ENCODE data around the gene RTN1. TPM values are rescaled to one million over a fixed set of nuclear protein-coding genes. Genes with fewer than 3 reads are reported as not detected.

RTN1 gene
- total and polyA plus RNA-seq, 2 of the 8 experiments (the other 6 are each of a cell fraction or from before 2014, with no cell fraction given), result 2.8 to 4.9 TPM

GRCh38 chr14:59912443-59912842, 41.9 kb upstream of the RTN1 start:
- Histone ChIP-seq H3K56ac (replicated peaks; ENCODE audit: insufficient read length, low read depth, low read length) (no peak overlapping the region), H3K27ac (ENCODE audit: low read depth, low read length) (no peak overlapping the region), H3K4me2 (ENCODE audit: insufficient read depth in 1 of 2, low read depth in 2 of 2, low read length in 2 of 2) (no peak overlapping the region), H3K23ac (ENCODE audit: insufficient read length) (no peak overlapping the region), H3K36me3 (ENCODE audit: control insufficient read depth in 2 of 4, insufficient read depth in 4 of 4, low read length in 3 of 4) (no peaks in the 10 kb centered on the region), H3K9ac (replicated peaks in 1 of 4; ENCODE audit: extremely low read depth in 1 of 4, low read depth in 3 of 4, low read length in 3 of 4) (no peak overlapping the region), H3K23me2 (ENCODE audit: low read depth, low read length) (no peaks in the 10 kb centered on the region; the same call in 1 of the 2 replicates), H4K5ac (ENCODE audit: insufficient read length, low read depth, low read length) (no peak overlapping the region), H3K14ac (ENCODE audit: insufficient read length) (no peak overlapping the region), H3K79me2 (ENCODE audit: control insufficient read depth in 1 of 2, insufficient read depth in 2 of 2, low read length in 2 of 2) (no peaks in the 10 kb centered on the region), H4K20me1 (replicated peaks in 1 of 2; ENCODE audit: control insufficient read depth in 1 of 2, insufficient read depth in 2 of 2, low read length in 2 of 2) (no peaks in the 10 kb centered on the region), H3K27me3 (replicated peaks in 1 of 4; ENCODE audit: control insufficient read depth in 3 of 4, extremely low read depth in 1 of 4, insufficient read depth in 3 of 4, low read length in 3 of 4) (no peaks in the 10 kb centered on the region), H3K18ac (ENCODE audit: extremely low read depth, low read length) (no peak overlapping the region), H3K9me3 (ENCODE audit: insufficient read depth in 2 of 2, low read depth in 1 of 2, low read length in 1 of 2) (no peaks in the 10 kb centered on the region), H3K79me1 (ENCODE audit: low read depth, low read length) (no peaks in the 10 kb centered on the region), H4K8ac (ENCODE audit: extremely low read depth, insufficient read depth, low read length) (no peak overlapping the region), H4K91ac (replicated peaks; ENCODE audit: insufficient read length, low read length) (no peak overlapping the region), H3K4ac (replicated peaks; ENCODE audit: insufficient read length, low read depth, low read length) (no peak overlapping the region), H2BK5ac (ENCODE audit: low read depth, low read length) (no peak overlapping the region), H2BK120ac (replicated peaks; ENCODE audit: low read depth, low read length) (no peak overlapping the region), H2BK20ac (ENCODE audit: low read length) (no peak overlapping the region), H2BK15ac (ENCODE audit: low read length) (no peak overlapping the region), H2BK12ac (ENCODE audit: low read depth, low read length) (no peak overlapping the region), H3K4me3 (ENCODE audit: extremely low read depth in 1 of 4, insufficient read depth in 2 of 4, low read depth in 3 of 4, low read length in 4 of 4) (no peak overlapping the region), H2AFZ (ENCODE audit: low read length) (no peak overlapping the region), H3K4me1 (replicated peaks in 1 of 4; ENCODE audit: control insufficient read depth in 3 of 4, insufficient read depth in 4 of 4, low read length in 3 of 4) (no peaks in the 10 kb centered on the region), H2AK5ac (ENCODE audit: low read depth, low read length) (no peak overlapping the region)
- DNase-seq (ENCODE audit: low read depth in 1 of 2, low spot score in 2 of 2) (no peak), FAIRE-seq (no peak)
- 95% methylated on average over 2 of the region's 2 CpGs; no CpG with 5 or more reads in 1 of the 2 experiments for WGBS, 2 experiments (ENCODE audit: extremely low coverage in 1 of 2, insufficient coverage in 1 of 2, insufficient read length in 1 of 2, insufficient replicate concordance in 2 of 2, low coverage in 1 of 2, low lambda C conversion rate in 2 of 2, missing lambda C conversion rate in 1 of 2)
- POLR2A ChIA-PET (ENCODE audit: partially characterized antibody), result no interaction called here
- CTCF ChIA-PET (ENCODE audit: partially characterized antibody), result interaction anchor here (0.7 to 2.3 kb wide), 3 partner anchors 14 to 280 kb away, joined by 3 to 9 read pairs (median 6); no protein-coding TSS in a partner anchor
- TF ChIP-seq FOSL1 (IDR thresholded peaks at IDR 0.05; ENCODE audit: insufficient read depth, low read depth, low read length) (no peak), SRF (IDR thresholded peaks at IDR 0.05; ENCODE audit: low read depth, low read length) (no peak), POLR2AphosphoS5 (IDR thresholded peaks at IDR 0.05; ENCODE audit: low read depth, low read length) (no peak), TAF7 (optimal IDR thresholded peaks at IDR 0.05; ENCODE audit: borderline replicate concordance, low read depth, low read length) (no peak), SIX5 (IDR thresholded peaks at IDR 0.05; ENCODE audit: low read depth, low read length) (no peak), E2F6 (IDR thresholded peaks at IDR 0.05) (no peak), POU5F1 (IDR thresholded peaks at IDR 0.05; ENCODE audit: low read depth, low read length) (no peak), HDAC2 (IDR thresholded peaks at IDR 0.05; ENCODE audit: borderline replicate concordance in 1 of 2, low read depth in 2 of 2, low read length in 2 of 2) (no peak), JUND (IDR thresholded peaks at IDR 0.05; ENCODE audit: low read length) (no peak), JUN (IDR thresholded peaks at IDR 0.05; ENCODE audit: low read depth, low read length) (no peak), PHF8 (conservative IDR thresholded peaks at IDR 0.05; ENCODE audit: low read depth, low read length) (no peak)
- TF ChIP-seq, protein P1, sequence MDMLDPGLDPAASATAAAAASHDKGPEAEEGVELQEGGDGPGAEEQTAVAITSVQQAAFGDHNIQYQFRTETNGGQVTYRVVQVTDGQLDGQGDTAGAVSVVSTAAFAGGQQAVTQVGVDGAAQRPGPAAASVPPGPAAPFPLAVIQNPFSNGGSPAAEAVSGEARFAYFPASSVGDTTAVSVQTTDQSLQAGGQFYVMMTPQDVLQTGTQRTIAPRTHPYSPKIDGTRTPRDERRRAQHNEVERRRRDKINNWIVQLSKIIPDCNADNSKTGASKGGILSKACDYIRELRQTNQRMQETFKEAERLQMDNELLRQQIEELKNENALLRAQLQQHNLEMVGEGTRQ (IDR thresholded peaks at IDR 0.05; ENCODE audit: low read length), result no peak

All from H1 (cell line).